Tibial nerve (tissue), 4 donors: ENCODE data around the gene THBS2. TPM values are rescaled to one million over a fixed set of nuclear protein-coding genes. Genes with fewer than 3 reads are reported as not detected.

ENCODE experiments used
- DNase-seq, 2 donors: peaks; one replicate each; pipeline ENCODE4 v3.0.0-alpha.2; 2019; ENCODE audit warnings: low spot score in 2 of 2
- H3K27ac ChIP-seq, 4 donors: fragments of 200-600 bp; sonication (generic) in 3 of 4; one replicate each; pipeline ENCODE4 v1.5.1; 2017 to 2019; ENCODE audit warnings: mild to moderate bottlenecking in 1 of 4
- H3K27me3 ChIP-seq, 2 donors: fragments of 200-600 bp; sonication (generic) in 1 of 2; one replicate each; pipeline versions ENCODE4 v1.5.1 to v1.6.0; 2017 to 2019
- H3K36me3 ChIP-seq, 3 donors: fragments of 200-600 bp; sonication (generic); one replicate each; pipeline ENCODE4 v1.5.1; 2018 to 2019
- H3K4me1 ChIP-seq, 4 donors: fragments of 200-600 bp; sonication (generic) in 3 of 4; one replicate each; pipeline ENCODE4 v1.5.1; 2017 to 2019
- H3K4me3 ChIP-seq, 4 donors: fragments of 200-600 bp; sonication (generic) in 3 of 4; one replicate each; pipeline ENCODE4 v1.5.1; 2017 to 2019; ENCODE audit warnings: mild to moderate bottlenecking in 1 of 4, moderate library complexity in 1 of 4
- H3K9me3 ChIP-seq, 4 donors: fragments of 200-600 bp; sonication (generic) in 3 of 4; one replicate each; pipeline ENCODE4 v1.5.1; 2017 to 2019
- CTCF ChIP-seq, 5 experiments: fragments of 200-600 bp in 3 of 5; fragments of 450-650 bp in 2 of 5; sonication (generic) in 3 of 5; IDR thresholded peaks; one replicate each; pipeline ENCODE4 v1.5.1; 2016 to 2019; ENCODE audit warnings: antibody characterized with exemption in 5 of 5, mild to moderate bottlenecking in 3 of 5, moderate library complexity in 2 of 5
- EP300 ChIP-seq, 2 donors: sonication (generic); formaldehyde crosslinking; IDR thresholded peaks; one replicate each; pipeline ENCODE4 v1.6.1; 2017; ENCODE audit warnings: antibody characterized with exemption in 2 of 2, mild to moderate bottlenecking in 1 of 2
- POLR2A ChIP-seq, 2 donors: fragments of 450-650 bp; IDR thresholded peaks; one replicate each; pipeline ENCODE4 v1.6.1; 2017; ENCODE audit warnings: antibody characterized with exemption in 2 of 2, mild to moderate bottlenecking in 2 of 2, moderate library complexity in 2 of 2
- WGBS, 2 donors: methylation state at CpG; one replicate each; pipeline ENCODE4 v1.1.5; 2018; 5-methylcytosine and 5-hydroxymethylcytosine counted together
- total RNA-seq, 4 donors: library from RNA; depleted of rRNA; stranded (reverse); fragments of >200 nt; gene quantifications; one replicate each; pipeline ENCODE4 v1.1.0, GENCODE V29; 2016

Gene THBS2
- total RNA-seq, 4 donors from 2014 or later, result 39.5 to 107 (median 82.7) TPM

GRCh38 chr6:169241688-169242350 is 11.8 kb downstream of the THBS2 start:
- no peak overlapping the region for H3K4me3 ChIP-seq
- H3K4me1 ChIP-seq, result peaks cover 0 to 4% (median 0%) of the 10 kb centered on the region in 4 donors
- WGBS, 2 donors, result 89 to 92% methylated on average over 32 of the region's 32 CpGs
- H3K27ac ChIP-seq, result peak overlapping the region in 1 of 4 donors; percentile 1
- H3K27me3 ChIP-seq, result no peaks in the 10 kb centered on the region
- DNase-seq, result no peak
- H3K36me3 ChIP-seq, result peaks cover 0 to 67% (median 0%) of the 10 kb centered on the region in 3 donors
- TF ChIP-seq EP300 (IDR thresholded peaks at IDR 0.05) (no peak), POLR2A (IDR thresholded peaks at IDR 0.05) (no peak), CTCF (IDR thresholded peaks at IDR 0.05) (no peak)
- no peaks in the 10 kb centered on the region for H3K9me3 ChIP-seq

GRCh38 chr6:169240591-169241390 is 12.9 kb downstream of the THBS2 start:
- no peak overlapping the region for H3K4me3 ChIP-seq
- no peak for TF ChIP-seq POLR2A (IDR thresholded peaks at IDR 0.05)
- no peak for TF ChIP-seq EP300 (IDR thresholded peaks at IDR 0.05)
- no peak for TF ChIP-seq CTCF (IDR thresholded peaks at IDR 0.05)
- H3K36me3 ChIP-seq, result peaks cover 0 to 66% (median 0%) of the 10 kb centered on the region in 3 donors
- 88 to 89% methylated on average over 28 of the region's 28 CpGs for WGBS, 2 donors
- peaks cover 0 to 4% (median 0%) of the 10 kb centered on the region in 4 donors for H3K4me1 ChIP-seq
- peak overlapping the region in 2 of 4 donors; percentile 19 to 56 for H3K27ac ChIP-seq
- no peak for DNase-seq
- H3K9me3 ChIP-seq, result no peaks in the 10 kb centered on the region
- no peaks in the 10 kb centered on the region for H3K27me3 ChIP-seq

- no peak overlapping the region for H3K4me3 ChIP-seq
- 50 to 57% methylated on average over 11 of the region's 11 CpGs for WGBS, 2 donors
- no peak for TF ChIP-seq CTCF (IDR thresholded peaks at IDR 0.05)
- TF ChIP-seq EP300 (IDR thresholded peaks at IDR 0.05), result no peak
- no peak for TF ChIP-seq POLR2A (IDR thresholded peaks at IDR 0.05)
- peaks cover 0 to 4% (median 0%) of the 10 kb centered on the region in 4 donors for H3K4me1 ChIP-seq
- no peaks in the 10 kb centered on the region for H3K9me3 ChIP-seq
- peak overlapping the region in 2 of 4 donors; percentile 19 to 56 for H3K27ac ChIP-seq
- no peak for DNase-seq
- no peaks in the 10 kb centered on the region for H3K27me3 ChIP-seq
- H3K36me3 ChIP-seq, result peaks cover 0 to 72% (median 0%) of the 10 kb centered on the region in 3 donors
These were observed 13.5 kb downstream of the THBS2 start for GRCh38 chr6:169240125-169240524.

- Histone ChIP-seq H3K36me3 (peaks cover 0 to 72% (median 0%) of the 10 kb centered on the region in 3 donors), H3K27me3 (no peaks in the 10 kb centered on the region), H3K4me3 (no peak overlapping the region), H3K27ac (peak overlapping the region in 1 of 4 donors; percentile 56), H3K4me1 (no peaks in the 10 kb centered on the region), H3K9me3 (no peaks in the 10 kb centered on the region)
- TF ChIP-seq POLR2A (IDR thresholded peaks at IDR 0.05) (no peak), EP300 (IDR thresholded peaks at IDR 0.05) (no peak), CTCF (IDR thresholded peaks at IDR 0.05) (no peak)
- 83 to 86% methylated on average over 7 of the region's 7 CpGs for WGBS, 2 donors
- no peak for DNase-seq
These were observed 14.5 kb downstream of the THBS2 start for GRCh38 chr6:169239181-169239580.

- Histone ChIP-seq H3K9me3 (no peaks in the 10 kb centered on the region), H3K27me3 (no peaks in the 10 kb centered on the region), H3K36me3 (peaks cover 0 to 73% (median 0%) of the 10 kb centered on the region in 3 donors), H3K4me1 (no peaks in the 10 kb centered on the region), H3K4me3 (no peak overlapping the region), H3K27ac (peak overlapping the region in 2 of 4 donors; percentile 36 to 56)
- TF ChIP-seq CTCF (IDR thresholded peaks at IDR 0.05) (no peak), POLR2A (IDR thresholded peaks at IDR 0.05) (no peak), EP300 (IDR thresholded peaks at IDR 0.05) (no peak)
- 85 to 89% methylated on average over 8 of the region's 8 CpGs for WGBS, 2 donors
- no peak for DNase-seq
These were observed 14.9 kb downstream of the THBS2 start for GRCh38 chr6:169238766-169239165.
